Measurements from ENCODE around the gene NECTIN1. TPM values are rescaled to one million over a fixed set of nuclear protein-coding genes. Genes with fewer than 3 reads are reported as not detected.

NECTIN1 gene
- total and polyA plus RNA-seq, 2 of the 13 experiments (the other 11 are each of a cell fraction or from before 2014, with no cell fraction given) = 3.9 to 7.3 TPM

GRCh38 chr11:119705362-119705761 is 23.6 kb downstream of the NECTIN1 start (continued):
- TF ChIP-seq ZFY (CRISPR knock-in tag; IDR thresholded peaks at IDR 0.05) (no peak), ZNF230 (CRISPR knock-in tag; IDR thresholded peaks at IDR 0.05) (no peak), KDM1A (CRISPR knock-in tag; IDR thresholded peaks at IDR 0.05) (no peak), DR1 (CRISPR knock-in tag; IDR thresholded peaks at IDR 0.05) (no peak), ZNF773 (CRISPR knock-in tag; IDR thresholded peaks at IDR 0.05; ENCODE audit: borderline replicate concordance) (no peak)

- H3K9ac ChIP-seq (ENCODE audit: insufficient read depth, low read depth, low read length) = no peak overlapping the region
- H3K27me3 ChIP-seq (ENCODE audit: control insufficient read depth in 1 of 2, insufficient read depth in 2 of 2, low read length in 2 of 2) = no peaks in the 10 kb centered on the region
- in situ Hi-C loops (cut with HindIII; ENCODE audit: extremely low pct_ligation_motif_present, low pct_unique_long_range_greater_than_20kb) = no loop called here
- 94% methylated on average over 2 of the region's 2 CpGs for WGBS (ENCODE audit: low lambda C conversion rate)
- POLR2A ChIA-PET = no interaction called here
- DNase-seq (ENCODE audit: low spot score) (no peak), FAIRE-seq (no peak), ATAC-seq (no peak)
- intact Hi-C loops (cut with micrococcal nuclease; ENCODE audit: unreplicated experiment) = no loop called here
- no peaks in the 10 kb centered on the region for H3K79me2 ChIP-seq (ENCODE audit: insufficient read depth, low read length)
- CTCF ChIA-PET (ENCODE audit: low intra/inter-chr PET ratio, low total read pairs) = no interaction called here
- no peak overlapping the region for H3K4me3 ChIP-seq (replicated peaks in 1 of 3; ENCODE audit: insufficient read depth in 1 of 3, low read depth in 2 of 3, low read length in 3 of 3)
- H4K20me1 ChIP-seq (ENCODE audit: insufficient read depth, low read length) = no peaks in the 10 kb centered on the region
- no TSS peak for BruUV-seq (replicated peaks)
- no peaks in the 10 kb centered on the region for H3K36me3 ChIP-seq (replicated peaks in 1 of 2; ENCODE audit: control insufficient read depth in 1 of 2, insufficient read depth in 2 of 2, low read length in 2 of 2)
- no peak overlapping the region for H2AFZ ChIP-seq (ENCODE audit: low read length)
- H3K4me2 ChIP-seq (ENCODE audit: low read depth, low read length) = no peak overlapping the region
- H3K27ac ChIP-seq (ENCODE audit: extremely low read length, insufficient read depth, low read length) = no peak overlapping the region
- no peaks in the 10 kb centered on the region for H3K9me3 ChIP-seq (ENCODE audit: low read length)
- TF ChIP-seq ZFP41 (CRISPR knock-in tag; IDR thresholded peaks at IDR 0.05; ENCODE audit: borderline replicate concordance) (no peak), MXD1 (CRISPR knock-in tag; IDR thresholded peaks at IDR 0.05) (no peak), ZNF501 (CRISPR knock-in tag; IDR thresholded peaks at IDR 0.05) (no peak), ARNT2 (CRISPR knock-in tag; IDR thresholded peaks at IDR 0.05; ENCODE audit: low read depth) (no peak), MEF2D (CRISPR knock-in tag; IDR thresholded peaks at IDR 0.05) (no peak), TFDP2 (CRISPR knock-in tag; IDR thresholded peaks at IDR 0.05) (no peak), ELF3 (CRISPR knock-in tag; IDR thresholded peaks at IDR 0.05) (no peak), PAWR (CRISPR knock-in tag; IDR thresholded peaks at IDR 0.05; ENCODE audit: borderline replicate concordance) (no peak), HBP1 (CRISPR knock-in tag; IDR thresholded peaks at IDR 0.05; ENCODE audit: low read depth) (no peak), ZNF605 (CRISPR knock-in tag; IDR thresholded peaks at IDR 0.05) (no peak)
- peaks cover 19% of the 10 kb centered on the region for H3K4me1 ChIP-seq (ENCODE audit: insufficient read depth, low read length)
Observed at GRCh38 chr11:119704849-119705248, 24.2 kb downstream of the NECTIN1 start.

All from HepG2 (cell line).